ENCODE measurements around the gene ZDHHC13. TPM values are rescaled to one million over a fixed set of nuclear protein-coding genes. Genes with fewer than 3 reads are reported as not detected.

ZDHHC13 gene
- total and polyA plus RNA-seq, 11 donors, result 4.0 to 13.0 (median 8.9) TPM

DNA sequence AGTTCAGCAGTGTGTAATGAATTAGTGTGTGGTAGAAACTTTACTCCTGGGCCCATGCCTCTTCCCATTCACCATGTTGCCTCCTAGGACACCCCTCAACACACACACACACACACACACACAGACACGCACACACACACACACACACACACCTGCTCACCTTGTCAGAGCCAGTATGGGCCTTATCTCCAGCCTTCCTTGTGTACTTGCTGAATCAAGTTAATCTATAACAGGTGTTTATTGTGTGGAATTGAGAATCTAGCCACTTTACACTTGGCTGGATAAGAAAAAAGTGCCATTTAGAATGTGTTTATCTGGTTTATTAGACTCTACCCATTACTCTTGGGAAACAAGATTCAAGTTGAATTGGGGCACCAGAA lies 14.5 kb upstream of the ZDHHC13 start:
- Histone ChIP-seq H3K27ac (no peak overlapping the region), H3K4me3 (no peak overlapping the region), H3K36me3 (no peaks in the 10 kb centered on the region), H3K27me3 (peaks cover 0 to 4% (median 0%) of the 10 kb centered on the region in 9 donors), H3K9me3 (peaks cover 0 to 5% (median 0%) of the 10 kb centered on the region in 12 donors), H3K4me1 (no peaks in the 10 kb centered on the region)
- ATAC-seq (no peak), DNase-seq (no peak)
- no peak for TF ChIP-seq POLR2A (IDR thresholded peaks at IDR 0.05)
- TF ChIP-seq, protein P1, sequence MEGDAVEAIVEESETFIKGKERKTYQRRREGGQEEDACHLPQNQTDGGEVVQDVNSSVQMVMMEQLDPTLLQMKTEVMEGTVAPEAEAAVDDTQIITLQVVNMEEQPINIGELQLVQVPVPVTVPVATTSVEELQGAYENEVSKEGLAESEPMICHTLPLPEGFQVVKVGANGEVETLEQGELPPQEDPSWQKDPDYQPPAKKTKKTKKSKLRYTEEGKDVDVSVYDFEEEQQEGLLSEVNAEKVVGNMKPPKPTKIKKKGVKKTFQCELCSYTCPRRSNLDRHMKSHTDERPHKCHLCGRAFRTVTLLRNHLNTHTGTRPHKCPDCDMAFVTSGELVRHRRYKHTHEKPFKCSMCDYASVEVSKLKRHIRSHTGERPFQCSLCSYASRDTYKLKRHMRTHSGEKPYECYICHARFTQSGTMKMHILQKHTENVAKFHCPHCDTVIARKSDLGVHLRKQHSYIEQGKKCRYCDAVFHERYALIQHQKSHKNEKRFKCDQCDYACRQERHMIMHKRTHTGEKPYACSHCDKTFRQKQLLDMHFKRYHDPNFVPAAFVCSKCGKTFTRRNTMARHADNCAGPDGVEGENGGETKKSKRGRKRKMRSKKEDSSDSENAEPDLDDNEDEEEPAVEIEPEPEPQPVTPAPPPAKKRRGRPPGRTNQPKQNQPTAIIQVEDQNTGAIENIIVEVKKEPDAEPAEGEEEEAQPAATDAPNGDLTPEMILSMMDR (IDR thresholded peaks at IDR 0.05), result no peak
- WGBS, 4 donors, result 63 to 82% (median 76%) methylated on average over 1 of the region's 1 CpG
- intact Hi-C loops (cut with DNase I), result no loop called here

- DNase-seq (no peak), ATAC-seq (no peak)
- 79 to 86% (median 85%) methylated on average over 1 of the region's 1 CpG for WGBS, 4 donors
- H3K4me1 ChIP-seq, result peaks cover 0 to 3% (median 0%) of the 10 kb centered on the region in 12 donors
- peaks cover 0 to 5% (median 0%) of the 10 kb centered on the region in 12 donors for H3K9me3 ChIP-seq
- no peak overlapping the region for H3K27ac ChIP-seq
- peaks cover 0 to 4% (median 0%) of the 10 kb centered on the region in 9 donors for H3K27me3 ChIP-seq
- H3K36me3 ChIP-seq, result no peaks in the 10 kb centered on the region
- TF ChIP-seq, protein P1 (IDR thresholded peaks at IDR 0.05), result no peak
- no peak for TF ChIP-seq POLR2A (IDR thresholded peaks at IDR 0.05)
- intact Hi-C loops (cut with DNase I), result loop anchor here in 1 of 10 donors (5.0 kb wide), 1 partner anchor 33 kb away; no protein-coding TSS in a partner anchor
- H3K4me3 ChIP-seq, result no peak overlapping the region
These were observed 12.0 kb upstream of the ZDHHC13 start for GRCh38 chr11:19105011-19105410.

GRCh38 chr11:19107125-19107524 lies 9.8 kb upstream of the ZDHHC13 start:
- intact Hi-C loops (cut with DNase I), result loop anchor here in 1 of 10 donors (5.0 kb wide), 1 partner anchor 35 kb away; no protein-coding TSS in a partner anchor
- Histone ChIP-seq H3K27me3 (peaks cover 0 to 4% (median 0%) of the 10 kb centered on the region in 9 donors), H3K36me3 (no peaks in the 10 kb centered on the region), H3K9me3 (no peaks in the 10 kb centered on the region), H3K4me3 (no peak overlapping the region), H3K4me1 (peaks cover 0 to 13% (median 0%) of the 10 kb centered on the region in 12 donors), H3K27ac (no peak overlapping the region)
- WGBS, 4 donors, result 92 to 98% (median 95%) methylated on average over 1 of the region's 1 CpG
- ATAC-seq, result no peak
- no peak for TF ChIP-seq POLR2A (IDR thresholded peaks at IDR 0.05)
- TF ChIP-seq, protein P1 (IDR thresholded peaks at IDR 0.05), result no peak
- DNase-seq, result no peak

DNA sequence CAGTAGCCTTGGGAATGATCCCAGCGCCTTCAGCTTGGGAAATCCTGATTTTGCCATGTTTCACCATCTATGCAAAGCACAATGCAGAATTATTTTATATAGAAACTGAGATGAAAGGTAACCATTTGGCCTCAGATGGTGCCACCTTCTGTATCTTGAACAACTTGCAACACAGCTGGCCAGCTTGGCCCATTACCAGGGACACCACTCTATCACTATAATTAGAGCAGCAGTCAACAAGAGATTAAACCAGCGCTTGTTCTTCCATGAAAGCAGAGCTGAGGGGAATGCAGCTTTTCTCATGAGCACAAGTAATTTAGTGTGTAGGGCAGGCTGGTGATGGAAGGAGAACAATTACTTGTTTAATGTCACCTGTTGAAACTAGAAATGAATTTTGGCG lies 6.7 kb upstream of the ZDHHC13 start:
- peak overlapping the region in 5 of 12 donors; percentile 10 to 64 (median 37) for H3K27ac ChIP-seq

More for the DNA sequence above, 6.7 kb upstream of the ZDHHC13 start:
- WGBS, 4 donors, result 54 to 63% (median 58%) methylated on average over 3 of the region's 3 CpGs
- intact Hi-C loops (cut with DNase I), result loop anchor here in 7 of 10 donors (2.0 to 10.0 kb wide), 4 partner anchors 33 to 135 kb away; partner anchors contain the start of gene E2F8 (in 1 of the 7)
- H3K4me3 ChIP-seq, result no peak overlapping the region
- TF ChIP-seq POLR2A (IDR thresholded peaks at IDR 0.05), result no peak
- TF ChIP-seq, protein P1 (IDR thresholded peaks at IDR 0.05), result peak in 4 of 12 donors; percentile 8 to 42 (median 30)
- H3K36me3 ChIP-seq, result no peaks in the 10 kb centered on the region
- H3K4me1 ChIP-seq, result peaks cover 0 to 13% (median 0%) of the 10 kb centered on the region in 12 donors
- peak; percentile 83 to 96 (median 90) for ATAC-seq
- H3K27me3 ChIP-seq, result no peaks in the 10 kb centered on the region
- no peaks in the 10 kb centered on the region for H3K9me3 ChIP-seq
- peak in 4 of 5 donors; percentile 53 to 76 (median 68) for DNase-seq
